DOHH2 (cell line): ENCODE data around the gene C2CD4B.

Experiments used
- H3F3A ChIP-seq: fragments of 200-600 bp; sonication (generic), shearing (Covaris generic); 2 replicates; pipeline ENCODE4 v1.6.0; 2016; ENCODE audit warnings: antibody characterized with exemption, mild to moderate bottlenecking; ENCODE audit not compliant: control insufficient read depth, insufficient read depth
- H3K27ac ChIP-seq: fragments of 200-600 bp; sonication (generic); 2 replicates; pipeline ENCODE4 v1.5.1; 2014; ENCODE audit warnings: low read depth, mild to moderate bottlenecking, low read length, moderate library complexity
- H3K27me3 ChIP-seq: fragments of 200-600 bp; sonication (generic); 2 replicates; pipeline ENCODE4 v1.6.1; 2014; ENCODE audit warnings: mild to moderate bottlenecking, low read length, mixed read lengths; ENCODE audit not compliant: control insufficient read depth
- H3K36me3 ChIP-seq: fragments of 200-600 bp; sonication (generic); 2 replicates; pipeline ENCODE4 v1.6.1; 2014; ENCODE audit warnings: mild to moderate bottlenecking, low read length, moderate library complexity, mixed read lengths; ENCODE audit not compliant: control insufficient read depth
- H3K4me1 ChIP-seq: fragments of 200-600 bp; sonication (generic); 2 replicates; pipeline ENCODE4 v1.6.1; 2014; ENCODE audit warnings: mild to moderate bottlenecking, low read length, mixed read lengths; ENCODE audit not compliant: control insufficient read depth
- H3K4me2 ChIP-seq: fragments of 200-600 bp; sonication (generic); 2 replicates; pipeline ENCODE4 v1.6.0; 2014; ENCODE audit warnings: mild to moderate bottlenecking, low read length, moderate library complexity
- H3K4me3 ChIP-seq: fragments of 200-600 bp; sonication (generic); 2 replicates; pipeline ENCODE4 v1.5.1; 2014; ENCODE audit warnings: mild to moderate bottlenecking, low read length, mixed read lengths
- H3K79me2 ChIP-seq: fragments of 200-600 bp; sonication (generic); 2 replicates; pipeline ENCODE4 v1.6.1; 2014; ENCODE audit warnings: mild to moderate bottlenecking, low read length, mixed read lengths; ENCODE audit not compliant: control insufficient read depth
- H3K9me2 ChIP-seq: fragments of 200-600 bp; sonication (generic); replicated peaks from 2 replicates; pipeline ENCODE4 v1.6.1; 2014; ENCODE audit warnings: mild to moderate bottlenecking, low read length, mixed read lengths; ENCODE audit not compliant: control insufficient read depth
- H3K9me3 ChIP-seq: fragments of 200-600 bp; sonication (generic); 2 replicates; pipeline ENCODE4 v1.6.1; 2014; ENCODE audit warnings: antibody characterized with exemption, low read length, mixed read lengths; ENCODE audit not compliant: control insufficient read depth, insufficient read depth
- H4K20me1 ChIP-seq: fragments of 200-600 bp; sonication (generic); 2 replicates; pipeline ENCODE4 v1.6.0; 2014; ENCODE audit warnings: low read depth, mild to moderate bottlenecking, antibody characterized with exemption, low read length, moderate library complexity; ENCODE audit not compliant: control insufficient read depth, insufficient read depth
- CTCF ChIP-seq: fragments of 200-600 bp; sonication (generic); IDR thresholded peaks from one replicate; pipeline ENCODE4 v1.5.1; 2014; ENCODE audit warnings: antibody characterized with exemption, mild to moderate bottlenecking, low read depth, low read length; ENCODE audit not compliant: poor library complexity, severe bottlenecking
- EZH2phosphoT487 ChIP-seq: fragments of 200-600 bp; sonication (generic); IDR thresholded peaks from 2 replicates; pipeline ENCODE4 v1.6.1; 2017; ENCODE audit warnings: borderline replicate concordance, mild to moderate bottlenecking, antibody characterized with exemption, low read length, moderate library complexity, mixed read lengths

Gene C2CD4B

GRCh38 chr15:62164396-62165103 is 535 bp downstream of the C2CD4B start:
- Histone ChIP-seq H3K27me3 (peaks cover 5% of the 10 kb centered on the region; the same call in 1 of the 2 replicates), H3F3A (no peaks in the 10 kb centered on the region), H3K79me2 (no peaks in the 10 kb centered on the region), H3K9me2 (no peaks in the 10 kb centered on the region), H3K4me2 (no peak overlapping the region), H3K27ac (no peak overlapping the region), H3K4me3 (no peak overlapping the region), H3K9me3 (no peaks in the 10 kb centered on the region), H4K20me1 (no peaks in the 10 kb centered on the region), H3K36me3 (no peaks in the 10 kb centered on the region), H3K4me1 (no peaks in the 10 kb centered on the region)
- TF ChIP-seq CTCF: no peak
- no peak for TF ChIP-seq EZH2phosphoT487

- H3K9me2 ChIP-seq: no peaks in the 10 kb centered on the region
- H3K36me3 ChIP-seq: no peaks in the 10 kb centered on the region
- no peaks in the 10 kb centered on the region for H3K9me3 ChIP-seq
- H3K4me1 ChIP-seq: no peaks in the 10 kb centered on the region
- no peak overlapping the region for H3K27ac ChIP-seq
- H3K4me3 ChIP-seq: no peak overlapping the region
- no peaks in the 10 kb centered on the region for H4K20me1 ChIP-seq
- H3K79me2 ChIP-seq: no peaks in the 10 kb centered on the region
- no peaks in the 10 kb centered on the region for H3F3A ChIP-seq
- TF ChIP-seq EZH2phosphoT487: no peak
- no peak for TF ChIP-seq CTCF
- H3K4me2 ChIP-seq: no peak overlapping the region
- peaks cover 5% of the 10 kb centered on the region; the same call in 1 of the 2 replicates for H3K27me3 ChIP-seq
Measured at GRCh38 chr15:62164014-62164395, 1.1 kb downstream of the C2CD4B start.

GRCh38 chr15:62163397-62164013 is 1.6 kb downstream of the C2CD4B start:
- Histone ChIP-seq H3K9me2 (no peaks in the 10 kb centered on the region), H3K4me1 (no peaks in the 10 kb centered on the region), H3K79me2 (no peaks in the 10 kb centered on the region), H3K4me2 (no peak overlapping the region), H4K20me1 (no peaks in the 10 kb centered on the region), H3K4me3 (no peak overlapping the region), H3K36me3 (no peaks in the 10 kb centered on the region), H3K27ac (no peak overlapping the region), H3K9me3 (no peaks in the 10 kb centered on the region), H3K27me3 (peaks cover 5% of the 10 kb centered on the region; the same call in 1 of the 2 replicates), H3F3A (no peaks in the 10 kb centered on the region)
- no peak for TF ChIP-seq EZH2phosphoT487
- no peak for TF ChIP-seq CTCF
